Chondrocyte (in vitro differentiated cells): ENCODE data around the gene VMP1. TPM values are rescaled to one million over a fixed set of nuclear protein-coding genes. Genes with fewer than 3 reads are reported as not detected.
"Not testable (repeated sequence)": the region's sequence is repeated elsewhere in the genome, so short reads cannot be mapped to it uniquely, and the experiment has no call there.

Experiments
- DNase-seq: peaks from one replicate; pipeline ENCODE4 v3.0.0; 2021; ENCODE audit warnings: mixed read lengths, low spot score
- H3K27ac Mint-ChIP-seq: one replicate; pipeline ENCODE4 v1.8.0; 2021; ENCODE audit warnings: mild to moderate bottlenecking, moderate library complexity, mixed read lengths; ENCODE audit not compliant: unreplicated experiment
- H3K27me3 Mint-ChIP-seq: 2 replicates; pipeline ENCODE4 v1.8.0; 2021; ENCODE audit warnings: low read depth, mixed read lengths
- H3K36me3 Mint-ChIP-seq: 2 replicates; pipeline ENCODE4 v1.8.0; 2021; ENCODE audit warnings: low read depth, mixed read lengths
- H3K4me1 Mint-ChIP-seq: 2 replicates; pipeline ENCODE4 v1.8.0; 2021; ENCODE audit warnings: low read depth, mild to moderate bottlenecking, mixed read lengths
- H3K4me3 Mint-ChIP-seq: one replicate; pipeline ENCODE4 v1.8.0; 2021; ENCODE audit warnings: mild to moderate bottlenecking, moderate library complexity, mixed read lengths; ENCODE audit not compliant: unreplicated experiment
- H3K9me3 Mint-ChIP-seq: 2 replicates; pipeline ENCODE4 v1.8.0; 2021; ENCODE audit warnings: low read depth, mixed read lengths
- total RNA-seq: library from RNA; stranded (reverse); gene quantifications from 3 replicates; pipeline ENCODE4 v1.2.1, GENCODE V29; 2021
- TF ChIP-seq, protein P1 (sequence below): fragments of 200-600 bp; sonication (generic); IDR thresholded peaks from 2 replicates; pipeline ENCODE4 v1.5.0; 2021; ENCODE audit warnings: antibody characterized with exemption, mild to moderate bottlenecking, moderate library complexity

The VMP1 gene
- total RNA-seq, 1 donor from 2014 or later, result 295 TPM

DNA sequence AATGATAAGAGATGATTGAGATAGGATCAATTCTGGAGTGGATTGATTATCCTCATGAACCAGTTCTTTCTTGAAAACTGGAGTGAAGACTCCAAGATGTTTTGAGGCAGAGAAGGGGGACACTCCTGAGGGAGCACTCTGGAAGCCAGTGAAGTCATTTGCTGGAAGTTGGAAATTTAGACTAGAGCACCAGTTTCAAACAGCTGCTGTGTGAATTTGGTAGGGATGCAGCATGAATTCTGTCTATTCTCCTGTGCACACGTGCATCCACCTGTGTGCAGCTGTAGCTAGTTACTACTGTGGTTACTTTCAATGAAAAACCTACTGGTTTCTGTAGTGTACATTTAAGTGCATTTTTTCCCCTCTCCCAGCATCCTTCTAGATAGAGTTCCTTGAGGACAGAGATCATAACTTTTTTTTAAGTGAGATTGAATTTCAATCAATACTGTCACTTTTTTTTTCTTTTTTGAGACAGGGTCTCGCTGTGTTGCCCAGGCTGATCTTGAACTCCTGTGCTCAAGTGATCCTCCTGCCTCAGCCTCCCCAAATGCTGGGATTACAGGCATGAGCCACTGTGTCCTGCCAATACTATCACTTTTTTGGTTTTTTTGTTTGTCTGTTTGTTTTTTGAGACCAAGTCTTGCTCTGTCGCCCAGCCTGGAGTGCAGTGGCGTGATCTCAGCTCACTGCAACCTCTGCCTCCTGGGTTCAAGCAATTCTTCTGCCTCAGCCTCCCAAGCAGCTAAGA, 119.4 kb downstream of the VMP1 start:
- TF ChIP-seq, protein P1, sequence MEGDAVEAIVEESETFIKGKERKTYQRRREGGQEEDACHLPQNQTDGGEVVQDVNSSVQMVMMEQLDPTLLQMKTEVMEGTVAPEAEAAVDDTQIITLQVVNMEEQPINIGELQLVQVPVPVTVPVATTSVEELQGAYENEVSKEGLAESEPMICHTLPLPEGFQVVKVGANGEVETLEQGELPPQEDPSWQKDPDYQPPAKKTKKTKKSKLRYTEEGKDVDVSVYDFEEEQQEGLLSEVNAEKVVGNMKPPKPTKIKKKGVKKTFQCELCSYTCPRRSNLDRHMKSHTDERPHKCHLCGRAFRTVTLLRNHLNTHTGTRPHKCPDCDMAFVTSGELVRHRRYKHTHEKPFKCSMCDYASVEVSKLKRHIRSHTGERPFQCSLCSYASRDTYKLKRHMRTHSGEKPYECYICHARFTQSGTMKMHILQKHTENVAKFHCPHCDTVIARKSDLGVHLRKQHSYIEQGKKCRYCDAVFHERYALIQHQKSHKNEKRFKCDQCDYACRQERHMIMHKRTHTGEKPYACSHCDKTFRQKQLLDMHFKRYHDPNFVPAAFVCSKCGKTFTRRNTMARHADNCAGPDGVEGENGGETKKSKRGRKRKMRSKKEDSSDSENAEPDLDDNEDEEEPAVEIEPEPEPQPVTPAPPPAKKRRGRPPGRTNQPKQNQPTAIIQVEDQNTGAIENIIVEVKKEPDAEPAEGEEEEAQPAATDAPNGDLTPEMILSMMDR, result no peak
- H3K27me3 Mint-ChIP-seq, result no peaks in the 10 kb centered on the region
- H3K27ac Mint-ChIP-seq, result peak overlapping the region; percentile 93
- DNase-seq, result no peak
- H3K4me3 Mint-ChIP-seq, result no peak overlapping the region
- no peaks in the 10 kb centered on the region for H3K9me3 Mint-ChIP-seq
- H3K36me3 Mint-ChIP-seq, result peaks cover 2% of the 10 kb centered on the region
- peaks cover 68% of the 10 kb centered on the region for H3K4me1 Mint-ChIP-seq

DNA sequence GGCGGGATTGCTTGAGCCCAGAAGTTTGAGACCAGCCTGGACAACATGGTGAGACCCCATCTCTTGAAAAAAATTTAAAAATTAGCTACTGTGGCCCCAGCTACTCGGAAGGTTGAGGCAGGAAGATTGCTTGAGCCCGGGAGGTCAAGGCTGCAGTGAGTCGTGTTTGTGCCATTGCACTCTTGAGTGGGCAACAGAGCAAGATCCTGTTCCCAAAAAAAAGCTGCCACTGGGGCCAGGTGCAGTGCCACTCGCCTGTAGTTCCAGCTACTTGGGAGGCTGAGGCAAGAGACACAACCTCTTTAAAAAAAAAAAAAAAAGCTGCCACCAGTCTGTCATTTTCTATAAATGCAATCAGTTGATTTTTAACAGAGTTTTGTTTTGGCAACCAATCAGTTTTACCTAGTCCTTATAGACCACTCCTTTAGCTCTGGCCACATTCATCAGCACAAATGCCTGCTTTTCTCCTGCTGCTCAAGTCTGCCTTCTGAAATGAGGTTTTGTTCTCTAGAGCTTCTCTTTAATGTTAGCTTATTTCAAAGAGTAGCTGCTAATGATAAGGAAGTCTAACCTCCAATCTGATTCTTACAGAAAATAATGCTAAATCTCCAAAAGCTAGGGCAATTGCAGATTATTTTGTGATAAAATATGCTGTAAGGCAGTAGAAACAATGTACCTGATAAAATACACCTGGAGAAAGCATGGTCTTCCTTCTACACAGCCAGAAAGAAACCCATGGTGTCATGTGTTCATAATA, 120.4 kb downstream of the VMP1 start:
- DNase-seq, result no peak
- Mint-ChIP-seq H3K27ac (peak overlapping the region; percentile 93), H3K27me3 (no peaks in the 10 kb centered on the region), H3K4me1 (peaks cover 75% of the 10 kb centered on the region), H3K36me3 (peaks cover 2% of the 10 kb centered on the region), H3K4me3 (no peak overlapping the region), H3K9me3 (no peaks in the 10 kb centered on the region)
- TF ChIP-seq, protein P1, result no peak

DNA sequence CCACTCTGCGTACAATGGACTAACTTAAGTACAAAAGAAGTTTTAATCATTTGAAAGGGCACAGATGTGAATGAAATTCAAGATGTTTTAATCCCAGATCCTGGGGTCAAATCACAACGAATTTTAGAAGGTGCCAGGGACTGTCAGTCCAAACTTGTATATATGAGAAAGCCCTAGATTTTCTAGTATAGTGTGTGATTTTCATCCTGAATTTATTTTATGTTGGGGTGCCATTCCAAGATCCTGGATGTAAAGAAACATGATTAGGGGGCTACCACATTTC, 121.0 kb downstream of the VMP1 start:
- H3K4me1 Mint-ChIP-seq, result peaks cover 80% of the 10 kb centered on the region

DNA sequence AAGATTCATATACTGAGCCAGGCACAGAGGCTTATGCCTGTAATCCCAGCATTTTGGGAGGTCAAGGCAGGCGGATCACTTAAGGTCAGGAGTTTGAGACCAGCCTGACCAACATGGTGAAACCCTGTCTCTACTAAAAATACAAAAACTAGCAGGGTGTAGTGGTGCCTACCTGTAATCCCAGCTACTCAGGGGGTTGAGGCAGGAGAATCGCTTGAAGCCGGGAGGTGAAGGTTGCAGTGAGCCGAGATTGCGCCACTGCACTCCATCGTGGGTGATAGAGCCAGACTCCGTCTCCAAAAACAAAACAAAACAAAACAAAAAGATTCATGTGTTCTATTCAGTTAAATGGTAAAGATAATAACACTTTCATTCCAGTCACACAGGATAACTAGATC, 121.4 kb downstream of the VMP1 start:
- peaks cover 80% of the 10 kb centered on the region for H3K4me1 Mint-ChIP-seq
- not testable (repeated sequence) for H3K36me3 Mint-ChIP-seq, H3K9me3 Mint-ChIP-seq, DNase-seq, H3K27me3 Mint-ChIP-seq
- peak overlapping the region; percentile 16 for H3K4me3 Mint-ChIP-seq
- peak overlapping the region; percentile 93 for H3K27ac Mint-ChIP-seq

More for the DNA sequence above, 121.0 kb downstream of the VMP1 start:
- Mint-ChIP-seq H3K9me3 (no peaks in the 10 kb centered on the region), H3K36me3 (peaks cover 2% of the 10 kb centered on the region), H3K4me3 (no peak overlapping the region), H3K27ac (peak overlapping the region; percentile 93), H3K27me3 (no peaks in the 10 kb centered on the region)
- DNase-seq, result no peak
- TF ChIP-seq, protein P1, result no peak

DNA sequence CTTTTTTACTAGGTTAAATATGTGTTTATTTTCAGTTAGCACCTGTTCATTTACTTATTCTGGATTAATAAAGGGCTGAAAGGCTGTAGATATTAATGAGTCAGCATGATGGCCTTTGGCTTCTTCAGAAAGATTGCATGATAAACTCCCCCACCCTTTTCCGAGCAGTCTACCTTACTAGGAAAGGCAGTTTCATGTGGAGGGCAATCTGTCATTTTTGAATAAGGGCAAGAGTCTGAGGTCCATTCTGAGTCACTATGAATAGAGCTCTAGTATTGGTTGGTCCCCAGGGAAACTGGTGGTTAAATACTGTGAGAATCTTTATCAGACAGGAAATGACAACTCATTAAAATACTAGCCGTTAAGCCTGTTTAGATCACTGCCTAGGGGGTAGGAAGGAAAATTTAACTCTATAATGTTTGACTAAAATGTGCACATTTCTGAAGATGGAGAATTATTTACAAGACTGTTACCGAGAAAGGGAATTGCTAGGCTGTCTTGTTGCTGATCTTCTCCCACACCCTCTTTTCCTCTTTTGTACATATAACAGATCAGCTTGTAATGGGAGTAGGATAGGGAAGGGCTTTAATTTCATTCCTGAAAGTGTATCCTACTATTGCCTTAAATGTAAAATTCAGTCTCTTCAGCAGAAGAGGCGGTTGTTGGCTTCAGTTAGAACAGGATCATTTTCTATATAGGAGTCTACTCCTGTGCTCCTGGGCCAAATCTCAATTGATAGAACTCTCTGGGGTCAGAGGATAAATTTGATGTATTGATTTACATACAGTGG, 122.0 kb downstream of the VMP1 start:
- TF ChIP-seq, protein P1, result no peak
- no peak for DNase-seq
- H3K4me3 Mint-ChIP-seq, result peak overlapping the region; percentile 44
- peaks cover 3% of the 10 kb centered on the region for H3K36me3 Mint-ChIP-seq
- H3K27me3 Mint-ChIP-seq, result no peaks in the 10 kb centered on the region
- peak overlapping the region; percentile 93 for H3K27ac Mint-ChIP-seq
- H3K9me3 Mint-ChIP-seq, result no peaks in the 10 kb centered on the region
- H3K4me1 Mint-ChIP-seq, result peaks cover 80% of the 10 kb centered on the region
